ENCODE measurements around the gene PRKN. TPM values are rescaled to one million over a fixed set of nuclear protein-coding genes. Genes with fewer than 3 reads are reported as not detected.

PRKN gene
- polyA plus RNA-seq, 1 donor from 2014 or later = 1.2 TPM

DNA sequence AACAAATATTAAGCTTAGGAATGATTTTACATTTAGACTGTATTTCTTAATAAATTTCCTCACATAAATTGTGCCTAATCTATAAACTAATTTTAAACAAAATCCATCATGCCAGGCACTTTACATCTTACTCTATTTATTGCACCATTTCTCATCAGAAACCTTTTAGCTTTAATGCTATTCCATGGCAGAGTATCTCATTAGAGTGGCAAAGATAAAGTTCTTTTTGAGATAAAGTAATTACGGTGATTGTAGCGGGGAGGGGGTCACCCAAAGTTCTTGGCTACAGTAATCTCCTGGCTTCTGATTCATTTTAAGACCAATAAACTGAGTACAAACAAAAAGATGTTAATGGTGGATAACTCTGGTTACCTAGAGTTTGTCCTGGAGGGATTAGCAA, 532.1 kb downstream of the PRKN start:
- Histone ChIP-seq H3K4me2 (ENCODE audit: low read length) (no peak overlapping the region), H3K79me2 (replicated peaks; ENCODE audit: insufficient read depth, low read length) (no peaks in the 10 kb centered on the region)
- TF ChIP-seq POLR2AphosphoS5 (IDR thresholded peaks at IDR 0.05) (no peak), RAD21 (conservative IDR thresholded peaks at IDR 0.05) (no peak)
- TF ChIP-seq, protein P1, sequence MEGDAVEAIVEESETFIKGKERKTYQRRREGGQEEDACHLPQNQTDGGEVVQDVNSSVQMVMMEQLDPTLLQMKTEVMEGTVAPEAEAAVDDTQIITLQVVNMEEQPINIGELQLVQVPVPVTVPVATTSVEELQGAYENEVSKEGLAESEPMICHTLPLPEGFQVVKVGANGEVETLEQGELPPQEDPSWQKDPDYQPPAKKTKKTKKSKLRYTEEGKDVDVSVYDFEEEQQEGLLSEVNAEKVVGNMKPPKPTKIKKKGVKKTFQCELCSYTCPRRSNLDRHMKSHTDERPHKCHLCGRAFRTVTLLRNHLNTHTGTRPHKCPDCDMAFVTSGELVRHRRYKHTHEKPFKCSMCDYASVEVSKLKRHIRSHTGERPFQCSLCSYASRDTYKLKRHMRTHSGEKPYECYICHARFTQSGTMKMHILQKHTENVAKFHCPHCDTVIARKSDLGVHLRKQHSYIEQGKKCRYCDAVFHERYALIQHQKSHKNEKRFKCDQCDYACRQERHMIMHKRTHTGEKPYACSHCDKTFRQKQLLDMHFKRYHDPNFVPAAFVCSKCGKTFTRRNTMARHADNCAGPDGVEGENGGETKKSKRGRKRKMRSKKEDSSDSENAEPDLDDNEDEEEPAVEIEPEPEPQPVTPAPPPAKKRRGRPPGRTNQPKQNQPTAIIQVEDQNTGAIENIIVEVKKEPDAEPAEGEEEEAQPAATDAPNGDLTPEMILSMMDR (IDR thresholded peaks at IDR 0.05; ENCODE audit: poor library complexity, severe bottlenecking) = no peak

DNA sequence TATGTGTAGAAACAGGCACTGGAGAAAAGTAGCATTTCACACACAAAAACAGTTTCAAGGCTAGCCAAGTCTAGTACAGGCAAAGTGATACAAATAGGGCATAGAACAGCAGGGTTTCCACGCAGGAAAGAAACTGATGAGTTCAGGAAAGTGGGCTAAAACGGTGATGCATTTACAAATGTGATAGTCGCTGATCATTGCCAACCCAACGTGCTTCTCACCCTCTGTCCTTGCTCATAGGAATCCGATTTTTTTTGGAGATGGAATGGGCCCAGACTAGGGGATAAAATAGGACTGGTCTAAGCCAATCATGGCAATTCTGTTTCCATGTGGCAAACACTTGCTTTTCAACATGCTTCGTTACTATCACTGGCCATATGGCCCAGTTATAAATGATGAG, 536.6 kb downstream of the PRKN start:
- Histone ChIP-seq H3K9me2 (ENCODE audit: insufficient read depth, low read length) (no peaks in the 10 kb centered on the region), H3K9me3 (ENCODE audit: low read length) (no peaks in the 10 kb centered on the region), H3K36me3 (ENCODE audit: insufficient read depth, low read length) (no peaks in the 10 kb centered on the region), H3K4me2 (ENCODE audit: low read length) (no peak overlapping the region), H3K79me2 (replicated peaks; ENCODE audit: insufficient read depth, low read length) (no peaks in the 10 kb centered on the region), H4K20me1 (ENCODE audit: insufficient read depth) (no peaks in the 10 kb centered on the region), H3K27ac (ENCODE audit: low read length) (no peak overlapping the region), H3K4me3 (ENCODE audit: low read length) (no peak overlapping the region), H3K27me3 (ENCODE audit: insufficient read depth, low read depth, low read length) (no peaks in the 10 kb centered on the region), H3F3A (ENCODE audit: insufficient read depth, low read length, poor library complexity, severe bottlenecking) (no peaks in the 10 kb centered on the region), H2AFZ (ENCODE audit: low read depth, low read length) (no peak overlapping the region), H3K9ac (ENCODE audit: low read length) (no peak overlapping the region)
- TF ChIP-seq, protein P2, sequence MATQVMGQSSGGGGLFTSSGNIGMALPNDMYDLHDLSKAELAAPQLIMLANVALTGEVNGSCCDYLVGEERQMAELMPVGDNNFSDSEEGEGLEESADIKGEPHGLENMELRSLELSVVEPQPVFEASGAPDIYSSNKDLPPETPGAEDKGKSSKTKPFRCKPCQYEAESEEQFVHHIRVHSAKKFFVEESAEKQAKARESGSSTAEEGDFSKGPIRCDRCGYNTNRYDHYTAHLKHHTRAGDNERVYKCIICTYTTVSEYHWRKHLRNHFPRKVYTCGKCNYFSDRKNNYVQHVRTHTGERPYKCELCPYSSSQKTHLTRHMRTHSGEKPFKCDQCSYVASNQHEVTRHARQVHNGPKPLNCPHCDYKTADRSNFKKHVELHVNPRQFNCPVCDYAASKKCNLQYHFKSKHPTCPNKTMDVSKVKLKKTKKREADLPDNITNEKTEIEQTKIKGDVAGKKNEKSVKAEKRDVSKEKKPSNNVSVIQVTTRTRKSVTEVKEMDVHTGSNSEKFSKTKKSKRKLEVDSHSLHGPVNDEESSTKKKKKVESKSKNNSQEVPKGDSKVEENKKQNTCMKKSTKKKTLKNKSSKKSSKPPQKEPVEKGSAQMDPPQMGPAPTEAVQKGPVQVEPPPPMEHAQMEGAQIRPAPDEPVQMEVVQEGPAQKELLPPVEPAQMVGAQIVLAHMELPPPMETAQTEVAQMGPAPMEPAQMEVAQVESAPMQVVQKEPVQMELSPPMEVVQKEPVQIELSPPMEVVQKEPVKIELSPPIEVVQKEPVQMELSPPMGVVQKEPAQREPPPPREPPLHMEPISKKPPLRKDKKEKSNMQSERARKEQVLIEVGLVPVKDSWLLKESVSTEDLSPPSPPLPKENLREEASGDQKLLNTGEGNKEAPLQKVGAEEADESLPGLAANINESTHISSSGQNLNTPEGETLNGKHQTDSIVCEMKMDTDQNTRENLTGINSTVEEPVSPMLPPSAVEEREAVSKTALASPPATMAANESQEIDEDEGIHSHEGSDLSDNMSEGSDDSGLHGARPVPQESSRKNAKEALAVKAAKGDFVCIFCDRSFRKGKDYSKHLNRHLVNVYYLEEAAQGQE (IDR thresholded peaks at IDR 0.05; ENCODE audit: borderline replicate concordance) = no peak
- TF ChIP-seq EZH2 (IDR thresholded peaks at IDR 0.05; ENCODE audit: borderline replicate concordance, insufficient read depth, low read length, poor library complexity, severe bottlenecking) (no peak), SMC3 (conservative IDR thresholded peaks at IDR 0.05; ENCODE audit: poor library complexity) (no peak), EP300 (conservative IDR thresholded peaks at IDR 0.05; ENCODE audit: poor library complexity, severe bottlenecking) (no peak), RAD21 (conservative IDR thresholded peaks at IDR 0.05) (no peak), POLR2AphosphoS5 (IDR thresholded peaks at IDR 0.05) (no peak)
- TF ChIP-seq, protein P1 (IDR thresholded peaks at IDR 0.05; ENCODE audit: poor library complexity, severe bottlenecking) = no peak

More for the DNA sequence above, 532.1 kb downstream of the PRKN start:
- no peak overlapping the region for H2AFZ ChIP-seq (ENCODE audit: low read depth, low read length)
- no peak overlapping the region for H3K27ac ChIP-seq (ENCODE audit: low read length)
- no peaks in the 10 kb centered on the region for H3K9me3 ChIP-seq (ENCODE audit: low read length)
- no peaks in the 10 kb centered on the region for H3K9me2 ChIP-seq (ENCODE audit: insufficient read depth, low read length)
- no peak overlapping the region for H3K9ac ChIP-seq (ENCODE audit: low read length)
- H3K27me3 ChIP-seq (ENCODE audit: insufficient read depth, low read depth, low read length) = no peaks in the 10 kb centered on the region
- H3F3A ChIP-seq (ENCODE audit: insufficient read depth, low read length, poor library complexity, severe bottlenecking) = no peaks in the 10 kb centered on the region
- no peak overlapping the region for H3K4me3 ChIP-seq (ENCODE audit: low read length)
- no peaks in the 10 kb centered on the region for H3K36me3 ChIP-seq (ENCODE audit: insufficient read depth, low read length)
- H4K20me1 ChIP-seq (ENCODE audit: insufficient read depth) = no peaks in the 10 kb centered on the region

Data from neural cell (in vitro differentiated cells).